NOMO-1 treated with DMSO at 0.1 percent for 48 hours (cell line): ENCODE data around the gene ST6GALNAC5.

Experiments
- DNase-seq: peaks from one replicate; lab custom pipeline; 2025; ENCODE audit not compliant: unreplicated experiment; lab: John Stamatoyannopoulos, UW

The ST6GALNAC5 gene

GRCh38 chr1:77096496-77097255, 229.4 kb downstream of the ST6GALNAC5 start:
- DNase-seq = no peak

- no peak for DNase-seq
Observed at GRCh38 chr1:77100875-77101274, 233.6 kb downstream of the ST6GALNAC5 start.

- DNase-seq = no peak
Observed at GRCh38 chr1:77103486-77103885, 236.2 kb downstream of the ST6GALNAC5 start.

GRCh38 chr1:77104672-77105071, 237.4 kb downstream of the ST6GALNAC5 start:
- no peak for DNase-seq
